ENCODE measurements around the gene NHS. TPM values are rescaled to one million over a fixed set of nuclear protein-coding genes. Genes with fewer than 3 reads are reported as not detected.
"Not testable (repeated sequence)": the region's sequence is repeated elsewhere in the genome, so short reads cannot be mapped to it uniquely, and the experiment has no call there.

Gene NHS
- total RNA-seq, 3 donors from 2014 or later = 8.5 to 11.2 (median 8.8) TPM

- intact Hi-C loops (cut with DNase I; ENCODE audit: low total_unique reads) = no loop called here
- Histone ChIP-seq H3K4me3 (no peak overlapping the region), H3K9me3 (no peaks in the 10 kb centered on the region), H3K36me3 (no peaks in the 10 kb centered on the region), H3K27ac (no peak overlapping the region), H3K4me1 (no peaks in the 10 kb centered on the region), H3K27me3 (peaks cover 0 to 51% of the 10 kb centered on the region in 2 donors)
- no peak for TF ChIP-seq POLR2A (IDR thresholded peaks at IDR 0.05)
- no peak for TF ChIP-seq POLR2AphosphoS5 (IDR thresholded peaks at IDR 0.05)
- TF ChIP-seq, protein P1, sequence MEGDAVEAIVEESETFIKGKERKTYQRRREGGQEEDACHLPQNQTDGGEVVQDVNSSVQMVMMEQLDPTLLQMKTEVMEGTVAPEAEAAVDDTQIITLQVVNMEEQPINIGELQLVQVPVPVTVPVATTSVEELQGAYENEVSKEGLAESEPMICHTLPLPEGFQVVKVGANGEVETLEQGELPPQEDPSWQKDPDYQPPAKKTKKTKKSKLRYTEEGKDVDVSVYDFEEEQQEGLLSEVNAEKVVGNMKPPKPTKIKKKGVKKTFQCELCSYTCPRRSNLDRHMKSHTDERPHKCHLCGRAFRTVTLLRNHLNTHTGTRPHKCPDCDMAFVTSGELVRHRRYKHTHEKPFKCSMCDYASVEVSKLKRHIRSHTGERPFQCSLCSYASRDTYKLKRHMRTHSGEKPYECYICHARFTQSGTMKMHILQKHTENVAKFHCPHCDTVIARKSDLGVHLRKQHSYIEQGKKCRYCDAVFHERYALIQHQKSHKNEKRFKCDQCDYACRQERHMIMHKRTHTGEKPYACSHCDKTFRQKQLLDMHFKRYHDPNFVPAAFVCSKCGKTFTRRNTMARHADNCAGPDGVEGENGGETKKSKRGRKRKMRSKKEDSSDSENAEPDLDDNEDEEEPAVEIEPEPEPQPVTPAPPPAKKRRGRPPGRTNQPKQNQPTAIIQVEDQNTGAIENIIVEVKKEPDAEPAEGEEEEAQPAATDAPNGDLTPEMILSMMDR (IDR thresholded peaks at IDR 0.05) = no peak
- no peak for DNase-seq (ENCODE audit: low spot score in 2 of 2)
These were observed 188.5 kb downstream of the NHS start for GRCh38 chrX:17563515-17563914.

- Histone ChIP-seq H3K4me3 (no peak overlapping the region), H3K27me3 (peaks cover 0 to 40% of the 10 kb centered on the region in 2 donors), H3K9me3 (no peaks in the 10 kb centered on the region), H3K4me1 (no peaks in the 10 kb centered on the region), H3K27ac (no peak overlapping the region), H3K36me3 (no peaks in the 10 kb centered on the region)
- no peak for DNase-seq (ENCODE audit: low spot score in 2 of 2)
- TF ChIP-seq, protein P1 (IDR thresholded peaks at IDR 0.05) = no peak
- TF ChIP-seq POLR2A (IDR thresholded peaks at IDR 0.05) (no peak), POLR2AphosphoS5 (IDR thresholded peaks at IDR 0.05) (no peak)
- intact Hi-C loops (cut with DNase I; ENCODE audit: low total_unique reads) = no loop called here
These were observed 189.8 kb downstream of the NHS start for GRCh38 chrX:17564689-17565409.

DNA sequence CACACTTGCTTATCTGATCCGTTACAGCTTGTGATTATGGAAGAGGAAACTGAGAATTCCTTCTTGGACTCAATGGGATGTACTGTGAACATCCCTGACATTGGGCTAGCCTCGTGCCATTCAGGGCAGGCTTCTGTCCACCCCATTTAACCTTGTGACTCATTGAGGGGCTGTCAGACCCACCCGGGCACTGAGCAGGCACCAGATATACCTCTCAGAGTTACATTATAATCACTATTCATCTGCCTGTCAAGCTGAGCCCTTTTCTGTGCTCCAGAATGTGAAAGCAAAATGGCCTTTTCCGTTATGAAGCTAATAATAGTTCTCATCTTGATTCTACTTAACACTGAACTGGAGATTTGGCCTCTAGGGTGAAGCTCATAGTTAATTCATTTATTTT, 191.7 kb downstream of the NHS start:
- H3K36me3 ChIP-seq = no peaks in the 10 kb centered on the region
- intact Hi-C loops (cut with DNase I; ENCODE audit: low total_unique reads) = no loop called here

DNA sequence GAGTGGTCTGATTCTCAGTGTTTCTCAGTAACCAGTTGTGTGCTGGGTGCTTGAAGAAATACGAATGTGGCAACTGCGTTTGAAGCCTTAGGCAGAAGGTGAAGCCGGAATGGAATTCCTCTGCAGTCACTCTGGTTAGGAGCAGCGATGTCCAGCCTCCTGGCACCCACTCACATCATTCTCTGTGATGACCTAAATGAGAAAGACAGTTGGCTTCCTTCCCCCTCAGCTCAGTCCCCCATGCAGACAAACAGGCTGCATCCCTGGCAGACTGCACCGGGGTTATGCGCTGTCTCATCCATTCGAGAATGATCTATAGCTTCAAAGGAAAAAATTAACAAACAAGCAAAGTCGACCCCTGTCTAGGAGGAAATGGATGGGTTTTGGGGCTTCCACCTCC, 192.2 kb downstream of the NHS start:
- intact Hi-C loops (cut with DNase I; ENCODE audit: low total_unique reads) = no loop called here
- Histone ChIP-seq H3K36me3 (no peaks in the 10 kb centered on the region), H3K4me1 (no peaks in the 10 kb centered on the region), H3K27ac (no peak overlapping the region), H3K27me3 (peaks cover 0 to 20% of the 10 kb centered on the region in 2 donors), H3K4me3 (no peak overlapping the region), H3K9me3 (no peaks in the 10 kb centered on the region)
- no peak for DNase-seq (ENCODE audit: low spot score in 2 of 2)
- TF ChIP-seq POLR2A (IDR thresholded peaks at IDR 0.05) (no peak), POLR2AphosphoS5 (IDR thresholded peaks at IDR 0.05) (no peak)
- TF ChIP-seq, protein P1 (IDR thresholded peaks at IDR 0.05) = no peak

More for the DNA sequence above, 191.7 kb downstream of the NHS start:
- H3K27me3 ChIP-seq = peaks cover 0 to 25% of the 10 kb centered on the region in 2 donors
- no peak overlapping the region for H3K27ac ChIP-seq
- no peak overlapping the region for H3K4me3 ChIP-seq
- H3K9me3 ChIP-seq = no peaks in the 10 kb centered on the region
- TF ChIP-seq POLR2AphosphoS5 (IDR thresholded peaks at IDR 0.05) (no peak), POLR2A (IDR thresholded peaks at IDR 0.05) (no peak)
- TF ChIP-seq, protein P1 (IDR thresholded peaks at IDR 0.05) = no peak
- no peaks in the 10 kb centered on the region for H3K4me1 ChIP-seq
- no peak for DNase-seq (ENCODE audit: low spot score in 2 of 2)

GRCh38 chrX:17567821-17568220, 192.8 kb downstream of the NHS start:
- intact Hi-C loops (cut with DNase I; ENCODE audit: low total_unique reads) = no loop called here

GRCh38 chrX:17568804-17569203, 193.8 kb downstream of the NHS start:
- H3K27ac ChIP-seq; DNase-seq (ENCODE audit: low spot score in 2 of 2); intact Hi-C loops (cut with DNase I; ENCODE audit: low total_unique reads); H3K4me3 ChIP-seq; H3K36me3 ChIP-seq; H3K9me3 ChIP-seq; H3K4me1 ChIP-seq: not testable (repeated sequence)
- H3K27me3 ChIP-seq = peaks cover 0 to 15% of the 10 kb centered on the region in 2 donors

More at GRCh38 chrX:17567821-17568220, 192.8 kb downstream of the NHS start:
- Histone ChIP-seq H3K36me3 (no peaks in the 10 kb centered on the region), H3K4me3 (no peak overlapping the region), H3K4me1 (no peaks in the 10 kb centered on the region), H3K27ac (no peak overlapping the region), H3K9me3 (no peaks in the 10 kb centered on the region), H3K27me3 (peaks cover 0 to 18% of the 10 kb centered on the region in 2 donors)
- no peak for TF ChIP-seq POLR2A (IDR thresholded peaks at IDR 0.05)
- TF ChIP-seq, protein P1 (IDR thresholded peaks at IDR 0.05) = no peak
- no peak for TF ChIP-seq POLR2AphosphoS5 (IDR thresholded peaks at IDR 0.05)
- DNase-seq (ENCODE audit: low spot score in 2 of 2) = no peak
